HCT116 (cell line): ENCODE data around the gene CAPN5. TPM values are rescaled to one million over a fixed set of nuclear protein-coding genes. Genes with fewer than 3 reads are reported as not detected.
A peak's percentile ranks its signal among the peaks of the same experiment; 100 is the strongest.

ENCODE experiments used
- ATAC-seq: fragments of 200-7000 bp; cut with Tn5 transposase; 2 replicates; pipeline ENCODE4 v1.9.1; 2020; ENCODE audit warnings: mild to moderate bottlenecking, moderate library complexity
- BruUV-seq: library from RNA; stranded (reverse); fragments of 400-500 nt; replicated peaks from 2 replicates; lab custom pipeline; 2021; lab: Mats Ljungman, UMichigan
- CTCF ChIA-PET: fragments of 300-600 bp; sonication (Branson Sonifier 250); formaldehyde crosslinking; loops from one replicate; lab custom pipeline; 2021; ENCODE audit warnings: antibody characterized with exemption; lab: Charles Lee
- POLR2A ChIA-PET: fragments of 300-600, 350-600 bp; sonication (Branson Sonifier 250); formaldehyde crosslinking; loops from one replicate; lab custom pipeline; 2021; ENCODE audit warnings: antibody characterized with exemption; lab: Charles Lee
- RAD21 ChIA-PET, 2 experiments: fragments of 300-600 bp; sonication (Branson Sonifier 250); formaldehyde crosslinking; loops; one replicate each; lab custom pipeline; 2023; ENCODE audit warnings: low total read pairs in 2 of 2; ENCODE audit not compliant: uncharacterized antibody in 2 of 2, unreplicated experiment in 2 of 2, low non-redundant PET in 1 of 2; lab: Charles Lee
- DNase-seq: peaks from one replicate; pipeline ENCODE4 v3.0.0-alpha.2; 2010; ENCODE audit warnings: low read depth, low spot score
- H2AFZ ChIP-seq: fragments of 200-600 bp; shearing (Covaris generic), sonication (generic); 2 replicates; pipeline ENCODE4 v1.6.1; 2017; ENCODE audit warnings: low read depth, mixed run types, mixed read lengths, antibody characterized with exemption, low read length; ENCODE audit not compliant: poor library complexity, severe bottlenecking
- H3K27ac ChIP-seq: 2 replicates; pipeline ENCODE4 v1.5.1; 2012; ENCODE audit warnings: low read depth, low read length
- H3K27me3 ChIP-seq: fragments of 200-600 bp; sonication (generic); 2 replicates; pipeline ENCODE4 v1.6.1; 2016; ENCODE audit warnings: mixed run types, low read length, mixed read lengths; ENCODE audit not compliant: insufficient read depth
- H3K36me3 ChIP-seq, 2 experiments: fragments of 200-500 bp in 1 of 2; fragments of 200-600 bp in 1 of 2; sonication (Bioruptor generic) in 1 of 2; sonication (generic) in 1 of 2; 2 replicates each; pipeline versions ENCODE4 v1.5.1 to v1.6.1; 2014 to 2016; ENCODE audit warnings: low read length in 2 of 2, inconsistent platforms in 1 of 2, mixed read lengths in 1 of 2, mixed run types in 1 of 2; ENCODE audit not compliant: insufficient read depth in 2 of 2, control insufficient read depth in 1 of 2
- H3K4me1 ChIP-seq, 2 experiments: fragments of 200-600 bp in 1 of 2; sonication (generic) in 1 of 2; 2 replicates each; pipeline versions ENCODE4 v1.5.1 to v1.6.1; 2012 to 2017; ENCODE audit warnings: low read length in 2 of 2, inconsistent platforms in 1 of 2, mild to moderate bottlenecking in 1 of 2, mixed read lengths in 1 of 2, mixed run types in 1 of 2, moderate library complexity in 1 of 2; ENCODE audit not compliant: insufficient read depth in 2 of 2, control insufficient read depth in 1 of 2
- H3K4me2 ChIP-seq: fragments of 200-600 bp; sonication (generic); 2 replicates; pipeline ENCODE4 v1.6.1; 2017; ENCODE audit warnings: mixed run types, low read length, mixed read lengths
- H3K4me3 ChIP-seq, 2 experiments: fragments of 200-600 bp in 1 of 2; sonication (generic) in 1 of 2; replicated peaks in 1 of 2; 2 replicates each; pipeline ENCODE4 v1.5.1; 2011 to 2016; ENCODE audit warnings: low read length in 2 of 2, control low read depth in 1 of 2, low read depth in 1 of 2, mild to moderate bottlenecking in 1 of 2, mixed read lengths in 1 of 2, mixed run types in 1 of 2
- H3K79me2 ChIP-seq: fragments of 200-600 bp; sonication (generic); 2 replicates; pipeline ENCODE4 v1.6.1; 2017; ENCODE audit warnings: mild to moderate bottlenecking, mixed run types, low read length, moderate library complexity, mixed read lengths; ENCODE audit not compliant: insufficient read depth
- H3K9ac ChIP-seq: fragments of 200-600 bp; sonication (generic); 2 replicates; pipeline ENCODE4 v1.6.1; 2016; ENCODE audit warnings: low read length, mixed read lengths
- H3K9me2 ChIP-seq: fragments of 200-600 bp; sonication (generic), shearing (Covaris generic); 2 replicates; pipeline ENCODE4 v1.6.1; 2017; ENCODE audit warnings: mixed run types, mild to moderate bottlenecking, moderate library complexity; ENCODE audit not compliant: insufficient read depth
- H3K9me3 ChIP-seq, 2 experiments: fragments of 200-500 bp in 1 of 2; fragments of 200-600 bp in 1 of 2; sonication (Bioruptor generic) in 1 of 2; sonication (generic) in 1 of 2; 2 replicates each; pipeline ENCODE4 v1.6.1; 2014 to 2017; ENCODE audit warnings: low read length in 2 of 2, mixed read lengths in 2 of 2, inconsistent platforms in 1 of 2, low read depth in 1 of 2, mild to moderate bottlenecking in 1 of 2, mixed run types in 1 of 2, moderate library complexity in 1 of 2; ENCODE audit not compliant: control insufficient read depth in 1 of 2, insufficient read depth in 1 of 2
- H4K20me1 ChIP-seq: fragments of 200-600 bp; sonication (generic), shearing (Covaris generic); 2 replicates; pipeline ENCODE4 v1.6.1; 2017; ENCODE audit warnings: mixed run types, mild to moderate bottlenecking, moderate library complexity; ENCODE audit not compliant: insufficient read depth
- CEBPB ChIP-seq: IDR thresholded peaks from 2 replicates; pipeline ENCODE4 v1.6.1; 2012; ENCODE audit warnings: low read depth
- FOSL1 ChIP-seq: IDR thresholded peaks from 2 replicates; pipeline ENCODE4 v1.6.1; 2012; ENCODE audit warnings: low read depth
- POLR2A ChIP-seq: IDR thresholded peaks from 2 replicates; pipeline ENCODE4 v1.7.0; 2011; ENCODE audit warnings: borderline replicate concordance; ENCODE audit not compliant: insufficient read depth, insufficient read length; ENCODE audit errors: extremely low read depth
- RAD21 ChIP-seq: IDR thresholded peaks from 2 replicates; pipeline ENCODE4 v1.6.1; 2012; ENCODE audit warnings: low read depth, mild to moderate bottlenecking
- SIN3A ChIP-seq: IDR thresholded peaks from 2 replicates; pipeline ENCODE4 v1.6.1; 2012; ENCODE audit warnings: low read depth
- SP1 ChIP-seq: IDR thresholded peaks from 2 replicates; pipeline ENCODE4 v1.6.1; 2012; ENCODE audit warnings: low read depth
- SRF ChIP-seq: IDR thresholded peaks from 2 replicates; pipeline ENCODE4 v1.6.1; 2012; ENCODE audit warnings: low read depth
- YY1 ChIP-seq: IDR thresholded peaks from 2 replicates; pipeline ENCODE4 v1.6.1; 2011; ENCODE audit warnings: low read length, low read depth, moderate library complexity, mild to moderate bottlenecking; ENCODE audit not compliant: insufficient replicate concordance; ENCODE audit errors: extremely low read depth
- intact Hi-C: fragments of 100-400 bp; cut with micrococcal nuclease; formaldehyde crosslinking; loops from 2 replicates; pipeline ENCODE4 v1.10.0; 2022
- total RNA-seq: library from RNA; stranded (reverse); gene quantifications from one replicate; pipeline ENCODE4 v1.2.1, GENCODE V29; 2021; ENCODE audit not compliant: unreplicated experiment
- TF ChIP-seq, protein P1 (sequence below): IDR thresholded peaks from 2 replicates; pipeline ENCODE4 v1.6.1; 2011; ENCODE audit warnings: mild to moderate bottlenecking, low read length, moderate library complexity; ENCODE audit not compliant: insufficient replicate concordance; ENCODE audit errors: extremely low read depth
- TF ChIP-seq, protein P2 (sequence below): IDR thresholded peaks from 2 replicates; pipeline ENCODE4 v1.6.1; 2012
- TF ChIP-seq, protein P3 (sequence below): IDR thresholded peaks from 2 replicates; pipeline ENCODE4 v1.6.1; 2012

Gene CAPN5
- total RNA-seq, 1 experiment from 2014 or later = 8.6 TPM

DNA sequence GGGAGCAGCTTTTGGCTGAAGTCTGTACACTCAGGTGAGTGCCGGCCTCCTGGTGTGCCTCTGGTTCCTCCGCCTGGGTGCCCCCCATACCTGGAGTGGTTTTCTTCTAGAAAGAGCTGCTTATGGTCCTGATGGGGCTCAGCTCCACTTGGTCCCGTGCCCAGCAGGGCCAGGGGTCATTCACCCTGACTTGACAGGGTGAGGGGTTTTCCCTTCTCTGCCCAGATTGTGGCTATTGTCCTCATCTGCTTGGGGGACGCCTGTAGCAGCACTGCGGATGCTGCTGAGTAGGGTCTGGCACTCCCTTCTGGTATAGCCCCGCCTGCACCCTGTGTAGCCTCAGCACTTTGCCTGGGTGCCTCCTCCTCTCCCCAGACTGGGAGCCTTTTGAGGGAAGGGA is 44.1 kb downstream of the CAPN5 start:
- intact Hi-C loops = no loop called here

More for the DNA sequence above, 44.1 kb downstream of the CAPN5 start:
- DNase-seq = no peak
- H4K20me1 ChIP-seq = no peaks in the 10 kb centered on the region
- ChIA-PET POLR2A (no interaction called here), RAD21 (interaction anchor here in 1 of 2 experiments (1.1 kb wide), 1 partner anchor 64 kb away, joined by 3 read pairs; no protein-coding TSS in a partner anchor), CTCF (interaction anchor here (1.5 to 1.6 kb wide), 3 partner anchors 10 to 19 kb away, joined by 4 to 6 read pairs (median 4); no protein-coding TSS in a partner anchor)
- H3K79me2 ChIP-seq = no peaks in the 10 kb centered on the region
- no peak overlapping the region for H2AFZ ChIP-seq
- BruUV-seq = no TSS peak
- no peaks in the 10 kb centered on the region for H3K27me3 ChIP-seq
- TF ChIP-seq, protein P1, sequence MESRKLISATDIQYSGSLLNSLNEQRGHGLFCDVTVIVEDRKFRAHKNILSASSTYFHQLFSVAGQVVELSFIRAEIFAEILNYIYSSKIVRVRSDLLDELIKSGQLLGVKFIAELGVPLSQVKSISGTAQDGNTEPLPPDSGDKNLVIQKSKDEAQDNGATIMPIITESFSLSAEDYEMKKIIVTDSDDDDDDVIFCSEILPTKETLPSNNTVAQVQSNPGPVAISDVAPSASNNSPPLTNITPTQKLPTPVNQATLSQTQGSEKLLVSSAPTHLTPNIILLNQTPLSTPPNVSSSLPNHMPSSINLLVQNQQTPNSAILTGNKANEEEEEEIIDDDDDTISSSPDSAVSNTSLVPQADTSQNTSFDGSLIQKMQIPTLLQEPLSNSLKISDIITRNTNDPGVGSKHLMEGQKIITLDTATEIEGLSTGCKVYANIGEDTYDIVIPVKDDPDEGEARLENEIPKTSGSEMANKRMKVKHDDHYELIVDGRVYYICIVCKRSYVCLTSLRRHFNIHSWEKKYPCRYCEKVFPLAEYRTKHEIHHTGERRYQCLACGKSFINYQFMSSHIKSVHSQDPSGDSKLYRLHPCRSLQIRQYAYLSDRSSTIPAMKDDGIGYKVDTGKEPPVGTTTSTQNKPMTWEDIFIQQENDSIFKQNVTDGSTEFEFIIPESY = no peak
- TF ChIP-seq FOSL1 (no peak), RAD21 (no peak), CEBPB (no peak), SIN3A (no peak), YY1 (no peak), POLR2A (no peak), SP1 (no peak), SRF (no peak)
- TF ChIP-seq, protein P2, sequence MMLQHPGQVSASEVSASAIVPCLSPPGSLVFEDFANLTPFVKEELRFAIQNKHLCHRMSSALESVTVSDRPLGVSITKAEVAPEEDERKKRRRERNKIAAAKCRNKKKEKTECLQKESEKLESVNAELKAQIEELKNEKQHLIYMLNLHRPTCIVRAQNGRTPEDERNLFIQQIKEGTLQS = no peak
- TF ChIP-seq, protein P3, sequence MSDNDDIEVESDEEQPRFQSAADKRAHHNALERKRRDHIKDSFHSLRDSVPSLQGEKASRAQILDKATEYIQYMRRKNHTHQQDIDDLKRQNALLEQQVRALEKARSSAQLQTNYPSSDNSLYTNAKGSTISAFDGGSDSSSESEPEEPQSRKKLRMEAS = no peak
- peaks cover 46 to 68% of the 10 kb centered on the region in 2 experiments for H3K4me1 ChIP-seq
- H3K27ac ChIP-seq = no peak overlapping the region; the same call in 1 of the 2 replicates
- no peak overlapping the region for H3K4me3 ChIP-seq
- no peaks in the 10 kb centered on the region for H3K36me3 ChIP-seq
- no peak for ATAC-seq
- no peaks in the 10 kb centered on the region for H3K9me2 ChIP-seq
- H3K9ac ChIP-seq = no peak overlapping the region
- H3K4me2 ChIP-seq = peak overlapping the region; percentile 73; the same call in 1 of the 2 replicates
- no peaks in the 10 kb centered on the region for H3K9me3 ChIP-seq
